ENCODE data around the gene GIPC1.

- TF ChIP-seq RAD21 (IDR thresholded peaks at IDR 0.05; ENCODE audit: low read length): no peak
- no peak for TF ChIP-seq TAF1 (IDR thresholded peaks at IDR 0.05; ENCODE audit: borderline replicate concordance, low read depth, low read length)
Measured at GRCh38 chr19:14473978-14474578, 21.8 kb downstream of the GIPC1 start.
